Peyer's patch (tissue), 4 donors: ENCODE results near the gene COQ10A. TPM values are rescaled to one million over a fixed set of nuclear protein-coding genes. Genes with fewer than 3 reads are reported as not detected.
A peak's percentile ranks its signal among the peaks of the same experiment; 100 is the strongest.

Experiments
- DNase-seq, 3 donors: peaks; one replicate each; pipeline ENCODE4 v3.0.0-alpha.2; 2017 to 2019
- H3K27ac ChIP-seq, 4 donors: fragments of 200-600 bp; sonication (generic); one replicate each; pipeline ENCODE4 v1.5.1; 2016 to 2019
- H3K27me3 ChIP-seq, 2 donors: fragments of 200-600 bp; sonication (generic); one replicate each; pipeline ENCODE4 v1.5.1; 2019
- H3K36me3 ChIP-seq, 3 donors: fragments of 200-600 bp; sonication (generic); one replicate each; pipeline ENCODE4 v1.5.1; 2016 to 2019
- H3K4me1 ChIP-seq, 4 donors: fragments of 200-600 bp; sonication (generic); one replicate each; pipeline ENCODE4 v1.5.1; 2016 to 2019
- H3K4me3 ChIP-seq, 4 donors: fragments of 200-600 bp; sonication (generic); 1 replicate in 3 of 4; 2 replicates in 1 of 4; pipeline ENCODE4 v1.5.1; 2016 to 2019; ENCODE audit warnings: mild to moderate bottlenecking in 1 of 4
- H3K9me3 ChIP-seq, 4 donors: fragments of 200-600 bp; sonication (generic); one replicate each; pipeline ENCODE4 v1.5.1; 2016 to 2019; ENCODE audit warnings: mild to moderate bottlenecking in 1 of 4
- CTCF ChIP-seq, 6 experiments: fragments of 450-650 bp in 4 of 6; fragments of 200-600 bp in 2 of 6; sonication (generic) in 1 of 6; IDR thresholded peaks; one replicate each; pipeline ENCODE4 v1.5.1; 2017 to 2019; ENCODE audit warnings: antibody characterized with exemption in 6 of 6, mild to moderate bottlenecking in 3 of 6, moderate library complexity in 1 of 6
- POLR2A ChIP-seq, 2 donors: fragments of 450-650 bp; IDR thresholded peaks; one replicate each; pipeline ENCODE4 v1.5.1; 2017; ENCODE audit warnings: antibody characterized with exemption in 2 of 2, mild to moderate bottlenecking in 2 of 2, moderate library complexity in 2 of 2
- total RNA-seq, 4 donors: library from RNA; depleted of rRNA; stranded (reverse); fragments of >200 nt; gene quantifications; one replicate each; pipeline ENCODE4 v1.1.0, GENCODE V29; 2016

Gene COQ10A
- total RNA-seq, 4 donors from 2014 or later, result 9.1 to 14.8 (median 11.8) TPM

- H3K9me3 ChIP-seq, result no peaks in the 10 kb centered on the region
- H3K4me3 ChIP-seq, result peak overlapping the region; percentile 84 to 92 (median 90)
- H3K36me3 ChIP-seq, result peaks cover 0 to 50% (median 0%) of the 10 kb centered on the region in 3 donors
- peaks cover 0 to 15% (median 6%) of the 10 kb centered on the region in 4 donors for H3K4me1 ChIP-seq
- no peaks in the 10 kb centered on the region for H3K27me3 ChIP-seq
- TF ChIP-seq POLR2A (IDR thresholded peaks at IDR 0.05) (no peak), CTCF (IDR thresholded peaks at IDR 0.05) (no peak)
- peak overlapping the region; percentile 78 to 93 (median 86) for H3K27ac ChIP-seq
- peak in 1 of 3 donors; percentile 52 for DNase-seq
Observed at GRCh38 chr12:56315249-56315621, 48.5 kb downstream of the COQ10A start.

- Histone ChIP-seq H3K27me3 (no peaks in the 10 kb centered on the region), H3K9me3 (no peaks in the 10 kb centered on the region), H3K36me3 (peaks cover 0 to 47% (median 0%) of the 10 kb centered on the region in 3 donors), H3K27ac (peak within 1 kb of the TSS; percentile 78 to 93 (median 86)), H3K4me1 (peaks cover 0 to 15% (median 6%) of the 10 kb centered on the region in 4 donors), H3K4me3 (peak within 1 kb of the TSS; percentile 84 to 92 (median 90))
- DNase-seq, result peak; percentile 95 to 99 (median 98)
- TF ChIP-seq POLR2A (IDR thresholded peaks at IDR 0.05) (peak; percentile 60 to 73), CTCF (IDR thresholded peaks at IDR 0.05) (peak in 5 of 6 experiments; percentile 16 to 40 (median 29))
Observed at GRCh38 chr12:56315622-56316473, 49.1 kb downstream of the COQ10A start, which contains the start of gene CNPY2. CNPY2 (minus strand) TSS chr12:56315988; CDS start chr12:56315217, 771 bp downstream.

GRCh38 chr12:56317675-56318074 is 50.9 kb downstream of the COQ10A start:
- Histone ChIP-seq H3K9me3 (no peaks in the 10 kb centered on the region), H3K4me1 (peaks cover 0 to 15% (median 6%) of the 10 kb centered on the region in 4 donors), H3K27ac (no peak overlapping the region), H3K27me3 (no peaks in the 10 kb centered on the region), H3K36me3 (peaks cover 0 to 40% (median 0%) of the 10 kb centered on the region in 3 donors), H3K4me3 (no peak overlapping the region)
- DNase-seq, result no peak
- no peak for TF ChIP-seq POLR2A (IDR thresholded peaks at IDR 0.05)
- no peak for TF ChIP-seq CTCF (IDR thresholded peaks at IDR 0.05)

Other genes with a start within 250 kb of the COQ10A start
- 1 to 10 TPM; 2.8 to 7.4 (median 3.6) TPM for gene IKZF4, start 245.9 kb upstream of the COQ10A start, total RNA-seq
- gene RPS26, start 225.0 kb upstream of the COQ10A start, total RNA-seq, result 1,000 to 10,000 TPM in 1 of 4 donors, 100 to 1,000 TPM in 3; 564 to 1,937 (median 779) TPM
- gene ERBB3, start 186.8 kb upstream of the COQ10A start, total RNA-seq, result 100 to 1,000 TPM in 3 of 4 donors, 10 to 100 TPM in 1; 61.9 to 532 (median 451) TPM
- 100 to 1,000 TPM in 1 of 4 donors, 10 to 100 TPM in 3; 34.3 to 221 (median 48.7) TPM for gene PA2G4, start 162.4 kb upstream of the COQ10A start, total RNA-seq
- gene RPL41, start 150.3 kb upstream of the COQ10A start, total RNA-seq, result 1,000 to 10,000 TPM; 1,852 to 2,996 (median 2,194) TPM
- 1 to 10 TPM; 2.0 to 5.5 (median 3.8) TPM for gene ZC3H10, start 148.7 kb upstream of the COQ10A start, total RNA-seq
- gene ESYT1, start 138.7 kb upstream of the COQ10A start, total RNA-seq, result 10 to 100 TPM; 36.3 to 62.7 (median 53.2) TPM
- 10 to 100 TPM; 16.0 to 46.2 (median 21.3) TPM for gene MYL6B, start 114.4 kb upstream of the COQ10A start, total RNA-seq
- gene MYL6, start 108.6 kb upstream of the COQ10A start, total RNA-seq, result 1,000 to 10,000 TPM; 1,247 to 1,872 (median 1,541) TPM
- gene SMARCC2, start 77.5 kb upstream of the COQ10A start, total RNA-seq, result 100 to 1,000 TPM in 3 of 4 donors, 10 to 100 TPM in 1; 85.6 to 299 (median 139) TPM
- gene RNF41, start 45.0 kb upstream of the COQ10A start, total RNA-seq, result 10 to 100 TPM; 23.8 to 52.0 (median 37.6) TPM
- gene NABP2, start 42.6 kb upstream of the COQ10A start, total RNA-seq, result 10 to 100 TPM; 15.3 to 25.3 (median 23.5) TPM
- 100 to 1,000 TPM in 3 of 4 donors, 10 to 100 TPM in 1; 96.6 to 950 (median 626) TPM for gene SLC39A5, start 36.9 kb upstream of the COQ10A start, total RNA-seq
- gene ANKRD52, start 8.6 kb upstream of the COQ10A start, total RNA-seq, result 10 to 100 TPM; 30.5 to 48.7 (median 36.6) TPM
- 100 to 1,000 TPM; 184 to 228 (median 203) TPM for gene CS, start 33.4 kb downstream of the COQ10A start, total RNA-seq
- gene CNPY2, start 49.0 kb downstream of the COQ10A start, total RNA-seq, result 100 to 1,000 TPM in 2 of 4 donors, 10 to 100 TPM in 2; 72.5 to 131 (median 91.0) TPM
- 100 to 1,000 TPM in 2 of 4 donors, 10 to 100 TPM in 2; 82.5 to 114 (median 95.4) TPM for gene PAN2, start 67.1 kb downstream of the COQ10A start, total RNA-seq
- gene IL23A, start 71.9 kb downstream of the COQ10A start, total RNA-seq, result 1 to 10 TPM in 2 of 4 donors, not detected in 2; 3.1 to 5.8 TPM
- gene STAT2, start 93.2 kb downstream of the COQ10A start, total RNA-seq, result 100 to 1,000 TPM; 100 to 355 (median 164) TPM
- gene APOF, start 95.9 kb downstream of the COQ10A start, total RNA-seq, result not detected
- 10 to 100 TPM in 1 of 4 donors, 1 to 10 TPM in 3; 4.8 to 47.0 (median 6.0) TPM for gene TIMELESS, start 182.5 kb downstream of the COQ10A start, total RNA-seq
- gene MIP, start 187.7 kb downstream of the COQ10A start, total RNA-seq, result not detected
- gene SPRYD4, start 201.6 kb downstream of the COQ10A start, total RNA-seq, result 1 to 10 TPM; 1.7 to 5.1 (median 3.7) TPM
- 1 to 10 TPM; 1.5 to 6.6 (median 2.6) TPM for gene GLS2, start 221.2 kb downstream of the COQ10A start, total RNA-seq